SU-DHL-6 (cell line): Measurements from ENCODE around the gene GALR2.

ENCODE experiments used
- H2AFZ ChIP-seq: fragments of 200-600 bp; sonication (generic); 2 replicates; pipeline ENCODE4 v1.6.1; 2014; ENCODE audit warnings: low read depth, mild to moderate bottlenecking, moderate library complexity, mixed read lengths, antibody characterized with exemption, low read length; ENCODE audit not compliant: severe bottlenecking
- H3F3A ChIP-seq: fragments of 200-600 bp; shearing (Covaris generic); 2 replicates; pipeline ENCODE4 v1.6.0; 2016; ENCODE audit warnings: antibody characterized with exemption, mild to moderate bottlenecking; ENCODE audit not compliant: insufficient read depth
- H3K27ac ChIP-seq: fragments of 200-600 bp; sonication (generic); 2 replicates; pipeline ENCODE4 v1.5.1; 2016; ENCODE audit warnings: low read depth, mild to moderate bottlenecking, low read length, moderate library complexity, mixed read lengths
- H3K27me3 ChIP-seq: fragments of 200-600 bp; sonication (generic), shearing (Covaris generic); 2 replicates; pipeline ENCODE4 v1.6.0; 2014; ENCODE audit warnings: mild to moderate bottlenecking, low read length
- H3K36me3 ChIP-seq: fragments of 200-600 bp; sonication (generic); 2 replicates; pipeline ENCODE4 v1.6.1; 2014; ENCODE audit warnings: mild to moderate bottlenecking, low read length, mixed read lengths
- H3K4me2 ChIP-seq: fragments of 300-600, 200-600 bp; shearing (Covaris generic), sonication (generic); 2 replicates; pipeline ENCODE4 v1.6.0; 2014; ENCODE audit warnings: low read length, low read depth, mild to moderate bottlenecking; ENCODE audit not compliant: poor library complexity, severe bottlenecking
- H3K4me3 ChIP-seq: fragments of 200-600 bp; sonication (generic); 2 replicates; pipeline ENCODE4 v1.5.1; 2014; ENCODE audit warnings: antibody characterized with exemption, low read length, mild to moderate bottlenecking, mixed read lengths; ENCODE audit not compliant: insufficient read depth, poor library complexity, severe bottlenecking
- H3K79me2 ChIP-seq: fragments of 200-600 bp; sonication (generic); 2 replicates; pipeline ENCODE4 v1.6.1; 2014; ENCODE audit warnings: mild to moderate bottlenecking, low read length, moderate library complexity; ENCODE audit not compliant: insufficient read depth
- H3K9ac ChIP-seq: fragments of 200-600 bp; sonication (generic); 2 replicates; pipeline ENCODE4 v1.7.0; 2014; ENCODE audit warnings: mild to moderate bottlenecking, low read length
- H3K9me2 ChIP-seq: fragments of 200-600 bp; sonication (generic); replicated peaks from 2 replicates; pipeline ENCODE4 v1.6.1; 2014; ENCODE audit warnings: low read length; ENCODE audit not compliant: insufficient read depth
- H3K9me3 ChIP-seq: fragments of 200-600 bp; sonication (generic); 2 replicates; pipeline ENCODE4 v1.6.1; 2014; ENCODE audit warnings: low read length, mixed read lengths; ENCODE audit not compliant: insufficient read depth
- H4K20me1 ChIP-seq: fragments of 200-600 bp; sonication (generic); 2 replicates; pipeline ENCODE4 v1.6.1; 2014; ENCODE audit warnings: low read depth, mild to moderate bottlenecking, antibody characterized with exemption, low read length, moderate library complexity, mixed read lengths
- CTCF ChIP-seq: fragments of 200-600 bp; sonication (generic); IDR thresholded peaks from one replicate; pipeline ENCODE4 v1.5.1; 2017; ENCODE audit warnings: antibody characterized with exemption, mild to moderate bottlenecking, low read length, moderate library complexity; ENCODE audit not compliant: insufficient read depth, poor library complexity, severe bottlenecking
- EZH2phosphoT487 ChIP-seq: fragments of 200-600 bp; sonication (generic), shearing (Covaris generic); conservative IDR thresholded peaks from 2 replicates; pipeline ENCODE4 v1.6.1; 2018; ENCODE audit warnings: mild to moderate bottlenecking, antibody characterized with exemption, low read length, moderate library complexity, mixed read lengths

Gene GALR2

DNA sequence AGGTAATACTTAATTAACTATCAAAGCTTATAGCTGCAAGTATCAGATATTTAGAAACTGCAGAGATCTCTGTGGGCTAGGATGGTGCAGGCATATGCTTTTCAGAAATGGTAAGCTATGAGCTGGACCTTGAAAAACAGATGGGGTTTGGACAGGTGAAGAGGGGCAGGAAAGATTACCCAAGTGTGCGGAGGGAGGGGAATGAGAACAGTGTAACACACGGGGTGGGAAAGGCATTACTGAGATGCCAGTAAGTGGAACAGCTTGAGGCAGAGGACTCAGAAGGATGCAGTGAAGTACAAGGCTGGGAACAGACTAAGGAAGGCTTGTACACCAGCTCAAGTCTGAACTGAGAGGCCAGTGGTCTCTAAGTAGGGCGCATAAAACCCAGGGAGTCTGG is 25.3 kb upstream of the GALR2 start:
- Histone ChIP-seq H3K27me3 (no peaks in the 10 kb centered on the region), H3K79me2 (no peaks in the 10 kb centered on the region), H4K20me1 (no peaks in the 10 kb centered on the region), H3F3A (no peaks in the 10 kb centered on the region), H3K4me2 (no peak overlapping the region), H3K27ac (no peak overlapping the region), H2AFZ (no peak overlapping the region), H3K9ac (no peak overlapping the region), H3K4me3 (no peak overlapping the region), H3K36me3 (peaks cover 22% of the 10 kb centered on the region; the same call in 1 of the 2 replicates), H3K9me2 (no peaks in the 10 kb centered on the region), H3K9me3 (no peaks in the 10 kb centered on the region)
- no peak for TF ChIP-seq EZH2phosphoT487
- no peak for TF ChIP-seq CTCF

- no peaks in the 10 kb centered on the region for H3K9me3 ChIP-seq
- no peak overlapping the region for H3K27ac ChIP-seq
- no peaks in the 10 kb centered on the region for H4K20me1 ChIP-seq
- no peak for TF ChIP-seq EZH2phosphoT487
- no peak for TF ChIP-seq CTCF
- H3F3A ChIP-seq: no peaks in the 10 kb centered on the region
- H3K27me3 ChIP-seq: no peaks in the 10 kb centered on the region
- H3K4me2 ChIP-seq: no peak overlapping the region
- no peak overlapping the region for H3K9ac ChIP-seq
- H3K36me3 ChIP-seq: peaks cover 20% of the 10 kb centered on the region; the same call in 1 of the 2 replicates
- H3K4me3 ChIP-seq: no peak overlapping the region
- no peak overlapping the region for H2AFZ ChIP-seq
- H3K79me2 ChIP-seq: no peaks in the 10 kb centered on the region
- no peaks in the 10 kb centered on the region for H3K9me2 ChIP-seq
Measured at GRCh38 chr17:76049836-76050537, 24.6 kb upstream of the GALR2 start.

DNA sequence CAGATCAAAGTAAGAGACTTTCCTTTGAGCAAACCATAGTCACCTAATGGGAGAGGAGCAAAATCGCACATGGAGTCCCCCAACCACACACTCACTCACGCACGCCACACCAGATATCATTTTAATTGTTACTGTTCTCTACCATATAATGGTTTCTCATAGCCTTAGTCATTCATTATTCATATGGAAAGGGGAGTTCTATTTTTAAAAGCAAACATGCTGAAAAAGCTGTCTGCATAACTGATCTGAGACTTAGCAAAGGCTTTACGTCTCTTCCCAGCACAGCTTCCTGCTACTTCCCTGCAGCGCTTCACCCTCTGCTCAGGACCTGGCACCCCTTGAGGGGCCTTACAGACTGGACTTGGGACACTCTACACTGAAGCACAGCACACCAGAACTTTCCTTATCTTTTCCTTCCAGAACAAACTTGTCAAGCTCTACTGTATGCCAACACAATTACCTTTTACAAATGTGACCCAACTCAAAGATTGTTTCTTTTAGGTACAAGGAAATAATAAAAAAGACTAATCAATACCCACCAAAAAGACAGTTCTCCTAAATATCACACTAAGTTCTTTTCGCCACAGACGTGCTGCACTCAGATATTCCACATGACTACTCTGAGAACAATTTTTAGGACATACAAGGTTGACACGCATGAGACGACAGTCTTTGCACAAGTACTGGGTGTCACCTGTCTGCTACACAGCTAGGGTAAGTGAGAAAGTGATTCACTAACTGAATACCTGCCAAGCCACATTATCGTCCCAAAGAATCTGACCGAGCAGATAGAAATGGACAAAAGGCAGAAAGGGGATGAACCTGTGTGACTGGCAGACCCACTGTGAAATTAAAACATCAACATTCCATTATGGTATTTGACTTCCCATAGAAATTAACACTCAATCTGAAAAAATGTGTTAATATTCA is 23.8 kb upstream of the GALR2 start:
- no peak overlapping the region for H3K4me3 ChIP-seq
- H3K36me3 ChIP-seq: peaks cover 20% of the 10 kb centered on the region; the same call in 1 of the 2 replicates
- no peaks in the 10 kb centered on the region for H3K9me2 ChIP-seq
- H3K79me2 ChIP-seq: no peaks in the 10 kb centered on the region
- no peak overlapping the region for H3K4me2 ChIP-seq
- TF ChIP-seq EZH2phosphoT487: no peak
- TF ChIP-seq CTCF: no peak
- no peak overlapping the region for H2AFZ ChIP-seq
- no peaks in the 10 kb centered on the region for H3K27me3 ChIP-seq
- no peaks in the 10 kb centered on the region for H4K20me1 ChIP-seq
- no peaks in the 10 kb centered on the region for H3F3A ChIP-seq
- H3K27ac ChIP-seq: no peak overlapping the region
- H3K9me3 ChIP-seq: no peaks in the 10 kb centered on the region
- no peak overlapping the region for H3K9ac ChIP-seq
